Activated CD8-positive, alpha-beta memory T cell treated with anti-CD3 and anti-CD28 coated beads, Interleukin-2, amount 50 U/mL, for 24 hours (primary cell): ENCODE data around the gene CNOT1.
A peak's percentile ranks its signal among the peaks of the same experiment; 100 is the strongest.
"Not testable (repeated sequence)": the region's sequence is repeated elsewhere in the genome, so short reads cannot be mapped to it uniquely, and the experiment has no call there.

ENCODE experiments used
- DNase-seq: peaks from one replicate; pipeline ENCODE4 v3.0.0-alpha.2; 2020; ENCODE audit errors: extremely low read depth

The CNOT1 gene

DNA sequence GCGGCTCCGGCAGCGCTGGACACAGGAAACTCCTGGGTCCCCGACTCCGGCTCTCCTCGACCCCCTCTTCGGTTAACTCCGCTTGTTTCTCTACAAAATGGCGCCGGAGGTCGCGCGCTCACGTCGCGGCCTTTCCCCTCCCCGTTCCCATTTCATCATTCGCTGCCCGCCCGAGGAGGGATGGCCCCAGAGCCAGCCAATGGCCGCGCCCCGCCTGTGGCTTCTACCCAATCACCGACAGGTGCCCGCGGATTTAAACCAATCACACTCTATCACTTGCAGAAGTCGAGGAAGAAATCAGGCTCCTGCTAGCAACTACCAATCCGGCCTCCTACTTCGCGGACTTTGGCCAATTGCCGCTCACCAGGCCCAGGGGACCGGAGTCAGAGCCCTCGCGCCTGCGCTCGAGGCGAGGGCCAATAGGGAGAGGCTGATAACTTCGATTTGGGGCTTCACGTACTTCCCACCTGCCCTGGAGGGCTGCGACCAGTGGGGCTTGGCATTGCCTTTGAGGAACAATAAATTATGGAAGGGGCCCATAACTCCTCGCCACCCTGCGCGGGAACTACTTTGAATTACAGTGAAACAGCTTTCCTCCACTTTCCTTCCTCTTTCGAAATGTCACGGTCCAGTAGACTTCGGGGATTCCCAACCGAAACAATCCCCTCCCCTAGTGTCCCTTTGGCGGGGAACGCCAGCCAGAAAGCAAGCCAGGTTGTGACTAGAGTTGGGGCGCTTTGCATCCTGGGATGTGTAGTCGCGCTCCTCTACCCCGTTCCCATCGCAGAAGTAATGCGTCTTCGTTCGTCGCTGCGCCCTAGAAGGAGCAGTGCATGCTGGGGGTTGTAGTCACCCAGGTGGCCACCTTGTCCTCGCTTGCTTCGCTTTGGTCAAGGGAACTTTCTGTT is at the start of gene CNOT1:
CNOT1 (minus strand) TSS at position 94 of the 908 bp plus-strand sequence. CDS start 30,489 bp downstream, outside the sequence.
- DNase-seq, result peak; percentile 96

DNA sequence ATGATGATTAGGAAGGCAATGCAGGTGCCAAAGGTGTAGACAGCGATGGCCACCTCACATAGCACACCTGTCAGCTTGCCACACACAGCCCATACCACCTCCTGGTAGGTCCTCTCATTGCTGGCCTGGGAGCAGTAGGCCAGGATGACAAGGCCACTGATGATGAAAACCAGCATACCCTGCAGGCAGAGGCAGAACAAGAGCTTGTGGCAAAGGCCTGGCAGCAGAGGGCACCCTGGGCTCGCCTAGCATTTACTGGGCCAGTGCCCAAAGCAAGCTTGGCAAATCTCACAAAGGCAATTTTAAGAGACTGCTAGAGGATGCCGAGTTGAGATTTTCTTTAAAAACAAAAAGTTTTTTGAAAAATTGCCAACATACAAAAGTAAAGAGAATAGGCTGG is 49.1 kb upstream of the CNOT1 start:
- no peak for DNase-seq

DNA sequence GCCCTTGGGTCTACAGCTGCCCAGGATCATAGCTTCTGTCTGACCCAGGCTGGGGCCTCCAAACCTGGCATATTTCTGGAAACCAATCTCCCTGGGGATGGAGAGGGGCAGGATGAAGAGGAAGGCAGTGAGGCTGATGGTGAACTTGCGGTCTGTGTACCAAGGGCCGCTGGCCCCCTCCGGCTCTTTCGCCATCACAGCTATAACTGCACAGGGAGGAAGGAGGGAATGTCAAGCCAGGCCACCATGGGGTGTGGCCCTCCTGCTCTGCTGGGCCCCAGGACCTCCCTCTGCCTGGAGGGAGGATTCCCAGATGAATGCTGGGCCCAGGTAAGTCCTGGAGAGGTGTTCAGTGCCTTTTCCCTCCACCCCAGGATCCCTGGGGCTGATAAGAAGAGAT is 48.6 kb upstream of the CNOT1 start:
- DNase-seq, result no peak

DNA sequence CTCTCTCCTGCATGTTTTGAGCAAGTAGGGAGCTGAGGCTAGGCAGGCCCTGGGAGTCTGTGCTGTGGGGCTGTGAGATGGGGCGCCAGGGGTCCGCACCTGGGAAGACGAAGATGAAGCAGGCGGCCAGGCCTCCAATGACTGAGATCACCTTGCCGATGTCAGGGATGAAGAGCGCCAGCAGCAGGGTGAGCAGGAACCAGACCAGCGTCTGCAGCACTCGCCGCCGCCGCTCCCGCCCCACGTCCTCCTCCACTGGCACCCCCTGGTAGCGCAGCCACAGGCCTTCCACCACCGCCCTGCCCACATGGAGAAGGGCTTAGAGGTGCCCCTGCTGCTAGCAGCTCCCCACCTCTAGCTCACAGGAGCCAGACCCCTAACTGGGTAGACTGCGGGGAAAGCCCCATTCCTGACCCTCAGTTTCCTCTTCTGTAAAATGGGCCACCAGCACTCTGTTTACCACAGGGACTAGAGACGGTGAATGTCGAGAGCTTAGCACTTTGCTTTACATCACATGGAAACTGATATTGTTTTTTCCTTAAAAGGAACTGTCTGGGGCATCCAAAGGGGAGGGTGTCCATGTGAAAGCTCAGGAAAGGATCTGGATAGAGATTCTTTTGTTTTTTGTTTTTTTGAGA is 41.4 kb upstream of the CNOT1 start:
- DNase-seq, result no peak

DNA sequence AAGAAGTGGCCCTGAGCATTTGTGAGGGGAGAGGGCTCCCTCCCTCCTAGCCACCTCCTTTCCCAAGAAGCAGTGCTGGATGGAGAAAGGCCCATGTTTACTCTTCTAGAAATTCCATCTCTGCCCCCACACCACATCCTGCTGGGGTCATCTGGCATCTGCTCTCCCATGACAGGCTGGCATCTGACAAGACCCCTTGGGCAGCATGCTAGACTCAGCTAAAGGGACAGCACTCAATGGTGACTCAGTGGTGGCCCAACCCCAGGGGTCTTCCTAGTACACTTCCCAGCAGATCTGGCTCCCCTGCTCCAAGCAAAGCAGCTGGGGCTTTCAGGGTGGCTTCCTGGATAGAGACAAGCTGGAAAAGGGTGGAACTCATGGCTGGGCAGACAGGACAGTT is 40.6 kb upstream of the CNOT1 start:
- DNase-seq, result no peak

DNA sequence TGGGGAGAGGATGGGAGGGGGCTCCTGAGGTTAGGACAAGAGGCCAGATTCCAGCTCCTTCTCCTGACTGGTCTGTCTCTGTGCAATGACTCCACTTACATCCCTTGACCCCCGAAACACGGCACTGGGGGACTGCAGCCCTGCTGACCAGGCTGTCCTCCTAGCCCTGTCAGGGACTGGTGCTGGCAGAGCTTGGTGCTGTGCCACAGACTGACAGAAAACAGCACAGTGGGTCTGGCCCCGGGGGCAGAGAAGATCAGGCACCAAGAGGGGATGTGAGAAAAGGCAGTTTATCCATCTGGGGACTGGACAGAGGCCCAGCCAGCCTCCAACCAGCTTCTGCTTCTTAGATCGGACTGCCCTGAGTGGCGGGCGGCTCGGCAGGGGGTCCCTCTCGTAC is 35.6 kb upstream of the CNOT1 start:
- DNase-seq, result no peak

DNA sequence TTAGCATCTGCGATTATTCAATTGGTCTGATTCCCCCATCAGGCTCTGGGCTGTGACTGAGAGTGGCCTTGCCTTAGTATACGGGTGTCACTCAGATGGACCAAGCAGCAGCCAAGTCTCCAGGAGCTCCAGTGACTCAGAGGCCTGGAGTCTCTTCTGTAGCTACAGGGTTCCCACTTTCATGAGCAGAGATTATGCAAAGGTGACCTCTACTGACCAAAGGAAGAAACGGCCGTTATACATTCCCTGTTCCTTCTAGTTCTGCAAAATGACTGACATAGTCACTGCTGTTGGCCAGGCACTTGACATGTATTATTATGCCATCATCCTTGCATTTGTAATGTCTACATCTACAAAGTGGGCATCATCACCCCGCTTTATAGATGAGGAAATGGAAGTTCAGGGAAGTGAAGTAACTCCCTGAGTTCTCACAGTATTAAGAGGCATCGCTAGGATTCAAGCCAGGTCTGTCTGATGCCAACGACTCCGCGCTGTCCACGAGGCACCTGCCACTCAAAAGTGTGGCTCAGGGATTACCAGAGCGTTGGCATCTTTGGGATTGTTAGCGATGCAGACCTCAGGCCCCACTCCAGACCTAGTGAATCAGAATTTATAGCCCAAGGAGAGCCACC is 31.7 kb upstream of the CNOT1 start:
- DNase-seq, result no peak

DNA sequence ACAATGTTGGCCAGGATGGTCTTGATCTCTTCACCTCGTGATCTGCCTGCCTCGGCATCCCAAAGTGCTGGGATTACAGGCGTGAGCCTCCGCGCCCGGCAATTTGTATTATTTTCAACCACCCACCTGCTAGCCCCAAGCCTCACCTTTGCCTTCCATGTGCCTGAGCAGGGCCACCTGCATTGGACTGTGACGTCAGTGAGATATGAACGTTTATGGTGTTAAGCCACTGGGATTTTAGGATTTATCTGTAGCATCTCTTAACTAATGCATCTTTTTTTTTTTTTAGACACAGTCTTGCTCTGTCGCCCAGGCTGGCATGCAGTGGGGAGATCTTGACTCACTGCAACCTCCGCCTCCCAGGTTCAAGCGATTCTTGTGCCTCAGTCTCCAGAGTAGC is 30.3 kb upstream of the CNOT1 start:
- DNase-seq, result not testable (repeated sequence)

DNA sequence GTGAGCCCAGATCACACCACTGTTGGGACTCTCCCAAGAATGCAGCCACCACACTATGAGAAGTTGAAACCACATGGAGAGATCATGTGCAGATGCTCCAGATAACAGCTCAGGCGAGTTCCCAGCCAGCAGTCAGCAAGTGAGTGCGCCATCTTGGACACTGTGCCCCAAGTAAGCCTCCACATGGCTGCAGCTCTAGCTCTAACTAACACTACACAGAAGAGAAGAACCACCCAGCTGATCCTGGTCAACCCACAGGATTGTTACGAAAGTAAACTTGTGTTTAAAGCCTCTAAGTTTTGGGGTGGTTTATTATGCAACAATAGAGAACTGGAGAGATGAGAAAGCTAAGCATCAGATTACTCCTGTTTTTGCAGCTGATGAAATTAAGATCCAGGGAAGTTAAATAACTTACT is 29.2 kb upstream of the CNOT1 start:
- no peak for DNase-seq

DNA sequence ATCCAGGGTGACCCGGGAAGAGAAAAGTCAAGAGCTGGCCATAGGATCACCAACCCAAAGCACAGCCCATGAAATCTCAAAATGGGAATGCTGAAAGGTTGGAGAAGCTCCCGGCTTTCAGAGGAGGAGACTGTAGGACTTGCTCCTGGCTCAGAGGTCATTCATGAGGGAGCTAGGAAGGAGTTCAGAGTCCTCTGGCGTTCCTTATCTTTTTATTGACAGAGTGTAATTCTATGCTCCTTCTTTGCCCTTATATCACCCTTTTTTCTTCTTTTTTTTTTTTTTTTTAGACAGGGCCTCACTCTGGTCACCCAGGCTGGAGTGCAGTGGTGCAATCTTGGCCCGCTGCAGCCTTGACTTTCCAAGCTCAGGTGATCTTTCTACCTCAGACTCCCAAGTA is 27.3 kb upstream of the CNOT1 start:
- no peak for DNase-seq

DNA sequence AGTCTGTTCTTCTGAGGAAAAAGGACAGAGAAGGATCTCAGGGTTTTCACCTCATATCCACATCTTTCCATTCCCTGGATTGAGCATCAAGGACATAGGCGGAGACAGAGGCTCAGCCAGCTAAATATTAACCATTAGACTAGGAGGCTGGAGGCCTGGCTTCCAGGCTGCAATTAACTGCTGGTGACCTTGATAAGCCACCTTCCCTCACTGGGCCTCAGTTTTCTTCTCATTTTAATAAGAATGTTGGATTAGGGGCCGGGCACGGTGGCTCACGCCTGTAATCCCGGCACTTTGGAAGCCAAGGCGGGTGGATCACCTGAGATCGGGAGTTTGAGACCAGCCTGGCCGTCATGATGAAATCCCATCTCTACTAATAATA is 25.6 kb upstream of the CNOT1 start:
- DNase-seq, result no peak

DNA sequence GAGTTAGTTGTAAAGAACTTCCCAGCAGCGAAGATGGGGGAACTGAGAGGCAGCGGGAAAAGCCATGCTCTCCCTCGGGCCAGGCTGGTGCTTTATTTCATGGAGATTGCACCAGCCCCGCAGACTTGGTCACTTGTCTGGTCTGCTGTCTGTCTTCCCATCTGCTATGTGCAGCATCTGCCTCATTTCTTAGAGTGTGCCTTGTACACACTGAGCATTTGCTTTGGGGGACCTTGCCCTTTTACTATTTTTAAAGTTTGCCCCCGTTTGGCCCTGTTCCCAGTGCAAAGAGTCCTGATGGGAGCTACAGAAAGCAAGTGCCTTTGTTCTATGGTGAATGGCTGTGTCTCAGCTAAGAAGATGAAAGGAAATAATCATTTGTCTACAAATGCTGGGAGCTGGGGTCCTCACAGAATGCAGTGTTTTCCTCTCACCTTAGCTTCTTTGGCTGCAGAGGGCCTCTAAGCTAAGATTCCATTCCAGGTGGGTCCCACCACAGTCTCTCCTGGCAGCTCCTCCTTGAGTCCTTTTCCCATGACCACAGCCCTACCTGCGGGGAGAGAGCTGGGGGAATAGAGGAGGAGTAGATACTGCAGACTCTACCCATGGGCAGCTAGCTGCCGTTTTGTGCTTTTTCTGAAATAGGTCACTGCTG is 25.1 kb upstream of the CNOT1 start:
- DNase-seq, result no peak

DNA sequence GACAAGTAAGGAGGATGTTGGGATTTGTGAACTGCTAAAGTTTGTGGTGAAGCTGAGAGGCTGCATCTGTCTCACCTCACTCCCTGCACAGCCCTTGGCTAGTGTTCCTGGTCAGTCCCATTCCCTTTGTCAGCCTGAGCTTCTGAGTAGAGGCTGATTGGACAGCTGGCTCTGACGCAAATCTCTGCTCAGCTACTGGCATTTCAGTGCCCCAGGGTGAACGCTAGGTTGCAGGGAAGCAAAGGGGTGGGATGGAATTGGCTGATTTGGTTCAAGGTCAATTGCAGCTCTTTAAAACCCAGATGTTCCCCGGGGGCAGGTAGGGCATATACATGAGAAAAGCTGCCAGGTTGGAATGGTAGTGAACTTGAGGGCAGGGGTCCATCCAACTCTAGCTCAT is 23.1 kb upstream of the CNOT1 start:
- no peak for DNase-seq

DNA sequence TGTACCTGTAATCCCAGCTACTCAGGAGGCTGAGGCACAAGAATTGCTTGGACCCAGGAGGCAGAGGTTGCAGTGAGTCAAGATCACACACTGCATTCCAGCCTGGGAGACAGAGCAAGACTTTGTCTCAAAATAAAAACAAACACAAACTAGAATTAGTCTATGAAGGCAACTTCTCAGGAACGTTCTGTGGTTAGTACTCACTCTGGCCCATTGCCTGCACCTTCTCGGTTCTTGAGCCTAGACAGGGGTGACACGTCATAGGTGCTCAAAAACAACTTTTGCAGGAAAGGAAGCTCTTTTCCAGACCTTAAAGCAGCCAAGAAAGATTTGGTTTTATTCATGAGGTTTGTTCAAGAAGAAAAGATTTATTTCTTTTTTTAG is 22.3 kb upstream of the CNOT1 start:
- no peak for DNase-seq

DNA sequence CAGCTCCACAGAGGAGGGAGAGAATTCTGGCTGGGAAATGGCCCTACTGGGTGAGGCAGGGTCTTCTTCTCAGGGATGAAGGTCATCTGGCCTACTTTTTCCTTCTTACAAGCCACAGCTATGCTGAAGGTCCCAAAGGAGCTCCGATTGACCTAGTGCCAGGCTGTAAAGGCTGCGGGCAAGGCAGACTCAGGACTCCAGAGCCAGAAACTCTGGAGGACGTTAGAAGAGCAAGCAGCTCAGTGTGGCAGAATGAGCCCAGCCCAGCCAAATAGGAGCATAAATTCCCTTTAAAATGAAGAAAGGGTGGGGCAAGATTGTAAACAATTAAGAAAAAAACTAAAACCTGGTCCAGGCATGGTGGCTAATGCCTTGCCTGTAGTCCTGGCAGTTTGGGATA is 20.1 kb upstream of the CNOT1 start:
- DNase-seq, result no peak

DNA sequence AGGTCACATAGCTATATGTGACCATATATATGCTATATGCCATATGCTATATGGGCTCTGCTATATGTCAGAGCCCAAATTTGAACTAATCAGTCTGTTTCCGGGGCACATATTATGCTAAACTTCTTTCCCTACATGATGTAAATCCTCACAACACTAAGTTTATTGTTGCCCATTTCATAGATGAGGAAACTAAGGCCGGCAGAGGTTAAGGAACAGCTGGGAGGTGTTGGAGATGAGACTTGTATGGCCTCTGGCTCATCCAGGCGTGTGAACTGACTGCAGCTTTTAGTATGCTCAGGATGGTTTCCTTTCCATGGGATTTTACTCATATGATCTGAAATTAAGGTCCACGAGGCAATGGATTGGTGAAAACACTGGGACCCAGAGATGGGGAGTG is 17.5 kb upstream of the CNOT1 start:
- no peak for DNase-seq

DNA sequence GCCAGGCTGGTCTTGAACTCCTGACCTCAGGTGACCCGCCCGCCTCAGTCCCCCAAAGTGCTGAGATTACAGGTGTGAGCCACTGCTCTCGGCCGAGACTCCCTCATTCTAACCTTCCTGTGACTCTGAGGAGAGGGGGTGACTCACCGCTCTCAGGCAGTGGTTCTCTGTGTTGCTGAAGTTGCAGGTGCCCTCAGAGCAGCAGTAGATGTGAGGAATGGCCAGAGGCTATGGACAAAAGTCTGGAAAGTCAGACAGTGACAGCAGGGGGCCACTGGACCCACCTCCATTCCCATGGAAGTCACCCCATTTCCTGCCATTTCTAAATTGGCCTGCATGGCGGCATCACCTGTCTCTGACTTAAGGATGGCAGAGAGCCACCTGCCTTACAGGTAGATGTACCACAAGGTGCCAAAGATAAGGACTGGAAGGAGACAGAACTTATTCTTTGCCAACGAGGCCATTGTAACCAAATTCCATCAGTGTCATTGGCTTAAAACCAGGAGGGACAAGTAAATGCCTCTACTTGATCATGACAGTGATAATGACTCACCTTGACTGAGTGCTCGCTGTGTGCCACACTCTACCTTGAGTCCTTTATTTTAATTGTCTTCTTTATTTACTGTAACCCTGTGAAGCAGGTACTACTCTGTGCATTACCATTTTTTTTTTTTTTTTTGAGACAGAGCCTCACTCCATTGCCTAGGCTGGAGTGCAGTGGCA is 15.3 kb upstream of the CNOT1 start:
- DNase-seq, result no peak

DNA sequence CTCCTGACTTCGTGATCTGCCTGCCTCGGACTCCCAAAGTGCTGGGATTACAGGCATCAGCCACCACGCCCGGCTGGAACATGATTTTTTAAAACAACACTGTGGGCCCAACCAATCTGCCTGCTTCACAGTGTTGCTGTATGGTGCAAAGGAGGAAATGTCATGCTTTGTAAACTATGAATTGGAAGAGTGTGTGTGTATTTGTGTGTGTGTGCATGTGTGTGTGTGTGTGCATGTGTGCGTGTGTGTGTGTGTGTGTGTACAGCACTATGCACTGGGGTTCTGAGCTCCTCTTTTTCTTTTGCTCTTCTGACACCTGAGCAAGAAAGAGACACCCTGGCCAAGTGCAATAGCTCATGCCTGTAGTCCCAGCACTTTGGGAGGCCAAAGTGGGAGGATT is 14.5 kb upstream of the CNOT1 start:
- no peak for DNase-seq

DNA sequence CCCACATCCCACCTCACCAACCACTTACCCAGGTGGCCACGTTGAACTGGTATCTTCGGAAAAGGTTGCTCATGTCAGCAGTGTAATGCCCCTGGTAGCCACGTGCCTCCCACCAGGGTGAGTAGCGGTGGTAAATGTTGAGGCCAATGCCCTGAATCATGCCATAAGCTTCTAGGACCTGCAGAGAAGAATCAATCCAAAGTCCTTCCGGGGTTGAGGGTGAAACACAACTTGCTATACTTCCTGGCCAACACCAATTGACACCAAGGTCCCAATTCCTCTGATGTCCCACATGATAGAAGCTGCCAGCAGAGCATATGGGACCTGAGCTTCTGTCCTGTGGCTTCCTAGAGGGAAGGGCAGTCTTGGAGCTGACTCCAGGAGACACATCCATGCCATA is 11.3 kb upstream of the CNOT1 start:
- DNase-seq, result no peak

DNA sequence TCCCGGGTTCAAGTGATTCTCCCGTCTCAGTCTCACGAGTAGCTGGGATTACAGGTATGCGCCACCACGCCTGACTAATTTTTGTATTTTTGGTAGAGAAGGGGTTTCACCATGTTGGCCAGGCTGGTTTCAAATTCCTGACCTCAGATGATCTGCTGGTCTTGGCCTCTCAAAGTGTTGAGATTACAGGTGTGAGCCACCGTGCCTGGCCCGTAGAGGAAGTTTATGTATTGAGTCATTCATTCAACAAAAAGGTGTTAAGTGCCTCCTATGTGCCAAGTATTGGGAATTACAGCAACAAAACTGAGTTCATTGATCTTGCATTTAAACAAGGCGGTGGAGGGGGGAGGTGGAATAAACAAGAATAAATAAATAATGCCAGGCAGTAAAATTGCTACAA is 10.2 kb upstream of the CNOT1 start:
- no peak for DNase-seq

DNA sequence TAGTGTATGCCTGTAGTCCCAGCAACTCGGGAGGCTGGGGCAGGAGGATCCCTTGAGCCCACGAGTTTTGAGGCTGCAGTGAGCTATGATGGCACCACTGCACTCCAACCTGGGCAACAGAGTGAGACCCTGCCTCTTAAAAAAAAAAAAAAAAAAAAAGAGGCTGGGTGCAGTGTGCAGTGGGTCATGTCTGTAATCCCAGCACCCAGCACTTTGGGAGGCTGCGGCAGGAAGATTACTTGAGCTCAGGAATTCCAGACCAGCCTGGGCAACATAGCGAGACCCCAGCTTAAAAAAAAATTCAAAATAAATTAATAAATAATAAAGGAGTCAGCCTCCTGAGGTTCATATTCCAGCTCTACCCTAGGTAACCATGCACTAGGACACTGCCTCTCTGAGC is 9.6 kb upstream of the CNOT1 start:
- no peak for DNase-seq
